ENCODE measurements around the gene TSPAN4.

TSPAN4 gene

GRCh38 chr11:863023-863909 lies 20.6 kb downstream of the TSPAN4 start:
- in situ Hi-C loops (cut with HindIII; ENCODE audit: low sequenced_read_pairs) = no loop called here

- in situ Hi-C loops (cut with HindIII; ENCODE audit: low sequenced_read_pairs) = no loop called here
These were observed 21.5 kb downstream of the TSPAN4 start for GRCh38 chr11:863910-864827.

GRCh38 chr11:864898-865297 lies 22.2 kb downstream of the TSPAN4 start:
- in situ Hi-C loops (cut with HindIII; ENCODE audit: low sequenced_read_pairs) = no loop called here

GRCh38 chr11:865462-866430 lies 23.1 kb downstream of the TSPAN4 start:
- in situ Hi-C loops (cut with HindIII; ENCODE audit: low sequenced_read_pairs) = no loop called here

GRCh38 chr11:866481-866880 lies 23.8 kb downstream of the TSPAN4 start:
- in situ Hi-C loops (cut with HindIII; ENCODE audit: low sequenced_read_pairs) = no loop called here

GRCh38 chr11:867856-868358 lies 25.3 kb downstream of the TSPAN4 start:
- in situ Hi-C loops (cut with HindIII; ENCODE audit: low sequenced_read_pairs) = no loop called here

- in situ Hi-C loops (cut with HindIII; ENCODE audit: low sequenced_read_pairs) = no loop called here
These were observed 25.7 kb downstream of the TSPAN4 start for GRCh38 chr11:868394-868793.

- in situ Hi-C loops (cut with HindIII; ENCODE audit: low sequenced_read_pairs) = no loop called here
These were observed 26.1 kb downstream of the TSPAN4 start for GRCh38 chr11:868802-869201.

- in situ Hi-C loops (cut with HindIII; ENCODE audit: low sequenced_read_pairs) = no loop called here
These were observed 26.9 kb downstream of the TSPAN4 start for GRCh38 chr11:869399-870126.

GRCh38 chr11:870127-870413 lies 27.4 kb downstream of the TSPAN4 start:
- in situ Hi-C loops (cut with HindIII; ENCODE audit: low sequenced_read_pairs) = no loop called here

GRCh38 chr11:870418-870817 lies 27.8 kb downstream of the TSPAN4 start:
- in situ Hi-C loops (cut with HindIII; ENCODE audit: low sequenced_read_pairs) = no loop called here

- in situ Hi-C loops (cut with HindIII; ENCODE audit: low sequenced_read_pairs) = no loop called here
These were observed 28.8 kb downstream of the TSPAN4 start for GRCh38 chr11:871472-871871.

GRCh38 chr11:872799-873198 lies 30.1 kb downstream of the TSPAN4 start:
- in situ Hi-C loops (cut with HindIII; ENCODE audit: low sequenced_read_pairs) = no loop called here

- in situ Hi-C loops (cut with HindIII; ENCODE audit: low sequenced_read_pairs) = no loop called here
These were observed 31.1 kb downstream of the TSPAN4 start for GRCh38 chr11:873706-874105.

GRCh38 chr11:875203-875602 lies 32.6 kb downstream of the TSPAN4 start:
- in situ Hi-C loops (cut with HindIII; ENCODE audit: low sequenced_read_pairs) = no loop called here

- in situ Hi-C loops (cut with HindIII; ENCODE audit: low sequenced_read_pairs) = no loop called here
These were observed 33.2 kb downstream of the TSPAN4 start for GRCh38 chr11:875769-876301.

- in situ Hi-C loops (cut with HindIII; ENCODE audit: low sequenced_read_pairs) = no loop called here
These were observed 33.9 kb downstream of the TSPAN4 start for GRCh38 chr11:876545-876944.

- in situ Hi-C loops (cut with HindIII; ENCODE audit: low sequenced_read_pairs) = no loop called here
These were observed 34.9 kb downstream of the TSPAN4 start for GRCh38 chr11:877565-877964.

GRCh38 chr11:880447-880846 lies 37.8 kb downstream of the TSPAN4 start:
- in situ Hi-C loops (cut with HindIII; ENCODE audit: low sequenced_read_pairs) = no loop called here

GRCh38 chr11:882596-882995 lies 39.9 kb downstream of the TSPAN4 start:
- in situ Hi-C loops (cut with HindIII; ENCODE audit: low sequenced_read_pairs) = no loop called here
